Lung (tissue), 12 donors: Measurements from ENCODE around the gene CKB. TPM values are rescaled to one million over a fixed set of nuclear protein-coding genes. Genes with fewer than 3 reads are reported as not detected.

Source experiments
- ATAC-seq: fragments of 200-7000 bp; cut with Tn5 transposase; one replicate; pipeline ENCODE4 v1.9.1; 2020; ENCODE audit warnings: moderate number of reproducible peaks; ENCODE audit not compliant: insufficient read depth, low FRiP score
- DNase-seq, 3 donors: peaks; one replicate each; pipeline ENCODE4 v3.0.0-alpha.2; 2013 to 2017
- H3K27ac ChIP-seq, 2 donors: one replicate each; pipeline ENCODE4 v1.5.1; 2013; ENCODE audit warnings: mild to moderate bottlenecking in 2 of 2, moderate library complexity in 2 of 2, control low read depth in 1 of 2, inconsistent platforms in 1 of 2, low read depth in 1 of 2, low read length in 1 of 2
- H3K27me3 ChIP-seq, 3 donors: one replicate each; pipeline ENCODE4 v1.5.1; 2013; ENCODE audit warnings: low read length in 2 of 3; ENCODE audit not compliant: control insufficient read depth in 3 of 3, insufficient read depth in 3 of 3
- H3K36me3 ChIP-seq, 4 donors: one replicate each; pipeline ENCODE4 v1.5.1; 2013; ENCODE audit warnings: low read length in 4 of 4, mild to moderate bottlenecking in 1 of 4, moderate library complexity in 1 of 4; ENCODE audit not compliant: control insufficient read depth in 4 of 4, insufficient read depth in 4 of 4
- H3K4me1 ChIP-seq, 5 donors: one replicate each; pipeline ENCODE4 v1.5.1; 2013; ENCODE audit warnings: low read length in 5 of 5, mild to moderate bottlenecking in 2 of 5, moderate library complexity in 1 of 5; ENCODE audit not compliant: control insufficient read depth in 5 of 5, insufficient read depth in 5 of 5
- H3K4me3 ChIP-seq: one replicate; pipeline ENCODE4 v1.5.1; 2013; ENCODE audit warnings: mild to moderate bottlenecking, control low read depth, moderate library complexity
- H3K9ac ChIP-seq, 2 donors: one replicate each; pipeline ENCODE4 v1.5.1; 2013; ENCODE audit warnings: low read length in 2 of 2, control low read depth in 1 of 2; ENCODE audit not compliant: insufficient read depth in 1 of 2
- H3K9me3 ChIP-seq, 4 donors: one replicate each; pipeline ENCODE4 v1.5.1; 2013; ENCODE audit warnings: low read length in 3 of 4, mild to moderate bottlenecking in 1 of 4, moderate library complexity in 1 of 4; ENCODE audit not compliant: control insufficient read depth in 4 of 4, insufficient read depth in 3 of 4
- CTCF ChIP-seq: IDR thresholded peaks from 2 replicates; pipeline ENCODE4 v1.5.1; 2012; ENCODE audit warnings: mild to moderate bottlenecking; ENCODE audit errors: control extremely low read depth, extremely low read depth
- WGBS, 2 donors: extraction: QIAGEN DNeasy Blood & Tissue Kit; methylation state at CpG; one replicate each; pipeline ENCODE4 v1.1.7; 2013; 5-methylcytosine and 5-hydroxymethylcytosine counted together
- polyA plus RNA-seq, 2 donors: library from polyadenylated mRNA; stranded (reverse); fragments of 200-250 nt; gene quantifications; one replicate each; pipeline ENCODE4 v1.2.1, GENCODE V29; 2013
- total RNA-seq, 2 donors: library from RNA; depleted of rRNA in 1 of 2; stranded (reverse); fragments of >200 nt in 1 of 2; gene quantifications; one replicate each; pipeline ENCODE4 v1.2.1, GENCODE V29; 2014 to 2021
- donor health status: control.
- donor health status: control.
- donor health status: Bipolar disorder and iron deficiency.
- donor health status: healthy.
- donor health status: DM: yes; HTN: yes; CAD: no.

CKB gene
- total and polyA plus RNA-seq, 4 donors: 111 to 356 (median 277) TPM

- Histone ChIP-seq H3K9ac (peak overlapping the region in 1 of 2 donors; percentile 19), H3K27me3 (no peaks in the 10 kb centered on the region), H3K4me3 (no peak overlapping the region), H3K27ac (no peak overlapping the region), H3K4me1 (peaks cover 4 to 50% (median 33%) of the 10 kb centered on the region in 5 donors), H3K36me3 (no peaks in the 10 kb centered on the region), H3K9me3 (no peaks in the 10 kb centered on the region)
- ATAC-seq (no peak), DNase-seq (peak in 1 of 3 donors; percentile 15)
- no peak for TF ChIP-seq CTCF
- 78 to 86% methylated on average over 19 of the region's 19 CpGs for WGBS, 2 donors
Observed at GRCh38 chr14:103543721-103544387, 21.2 kb upstream of the CKB start.

- H3K4me3 ChIP-seq: no peak overlapping the region
- no peak for ATAC-seq
- peak overlapping the region in 1 of 2 donors; percentile 5 for H3K27ac ChIP-seq
Observed at GRCh38 chr14:103543140-103543539, 20.5 kb upstream of the CKB start.

GRCh38 chr14:103542605-103543088 is 20.0 kb upstream of the CKB start:
- H3K4me1 ChIP-seq: peaks cover 4 to 50% (median 38%) of the 10 kb centered on the region in 5 donors
- no peaks in the 10 kb centered on the region for H3K9me3 ChIP-seq
- no peak overlapping the region for H3K4me3 ChIP-seq
- WGBS, 2 donors: 31 to 44% methylated on average over 15 to 18 of the region's 18 CpGs
- peak; percentile 62 to 73 (median 71) for DNase-seq
- no peaks in the 10 kb centered on the region for H3K27me3 ChIP-seq
- H3K27ac ChIP-seq: peak overlapping the region in 1 of 2 donors; percentile 90
- no peak for ATAC-seq
- no peak overlapping the region for H3K9ac ChIP-seq
- no peak for TF ChIP-seq CTCF
- H3K36me3 ChIP-seq: no peaks in the 10 kb centered on the region

More at GRCh38 chr14:103543140-103543539, 20.5 kb upstream of the CKB start:
- peaks cover 4 to 50% (median 38%) of the 10 kb centered on the region in 5 donors for H3K4me1 ChIP-seq
- H3K9ac ChIP-seq: no peak overlapping the region
- WGBS, 2 donors: 81 to 88% methylated on average over 10 of the region's 10 CpGs
- no peak for DNase-seq
- H3K27me3 ChIP-seq: no peaks in the 10 kb centered on the region
- no peak for TF ChIP-seq CTCF
- no peaks in the 10 kb centered on the region for H3K9me3 ChIP-seq
- H3K36me3 ChIP-seq: no peaks in the 10 kb centered on the region
